ENCODE results near the gene PAX5. TPM values are rescaled to one million over a fixed set of nuclear protein-coding genes. Genes with fewer than 3 reads are reported as not detected.
"Not testable (repeated sequence)": the region's sequence is repeated elsewhere in the genome, so short reads cannot be mapped to it uniquely, and the experiment has no call there.

Gene PAX5
- total RNA-seq, 1 experiment from 2014 or later: 0.39 TPM

- Histone ChIP-seq H3K23me2 (ENCODE audit: insufficient read length, low read depth, low read length, poor library complexity, severe bottlenecking) (no peaks in the 10 kb centered on the region), H3K56ac (ENCODE audit: insufficient read length, low read depth, low read length) (no peak overlapping the region), H3K4me2 (ENCODE audit: insufficient read depth, insufficient read length, low read length) (peak overlapping the region; percentile 21), H3K18ac (ENCODE audit: insufficient read length, low read depth, low read length) (no peak overlapping the region), H3K14ac (ENCODE audit: insufficient read depth, low read length) (no peak overlapping the region; the same call in 1 of the 2 replicates), H3K9me3 (ENCODE audit: control insufficient read depth, low read depth, low read length) (no peaks in the 10 kb centered on the region), H2BK120ac (ENCODE audit: low read depth, low read length, poor library complexity, severe bottlenecking) (no peak overlapping the region), H3K79me1 (ENCODE audit: insufficient read depth, low read depth, low read length, poor library complexity, severe bottlenecking) (no peaks in the 10 kb centered on the region), H4K91ac (ENCODE audit: insufficient read length, low read depth, low read length) (no peak overlapping the region), H2BK5ac (ENCODE audit: insufficient read length, low read length) (no peak overlapping the region), H3T11ph (ENCODE audit: low read length) (no peak overlapping the region), H3K23ac (ENCODE audit: insufficient read length, low read depth, low read length) (no peak overlapping the region), H2AK5ac (ENCODE audit: insufficient read length, low read length) (no peak overlapping the region), H3K79me2 (ENCODE audit: insufficient read depth, low read length) (peaks cover 2% of the 10 kb centered on the region; the same call in 1 of the 2 replicates), H3K4me1 (ENCODE audit: insufficient read depth, low read length) (no peaks in the 10 kb centered on the region), H2BK12ac (ENCODE audit: insufficient read length, low read depth, low read length) (no peak overlapping the region), H2AFZ (ENCODE audit: low read length) (peak overlapping the region; percentile 71), H4K5ac (ENCODE audit: insufficient read length, low read depth, low read length) (no peak overlapping the region), H3K27me3 (ENCODE audit: insufficient read depth, low read length) (no peaks in the 10 kb centered on the region), H4K20me1 (ENCODE audit: control insufficient read depth, insufficient read depth, insufficient read length) (no peaks in the 10 kb centered on the region), H3K4ac (ENCODE audit: low read depth, low read length) (no peak overlapping the region), H2BK15ac (ENCODE audit: low read depth, low read length) (no peak overlapping the region), H3K9ac (ENCODE audit: extremely low read depth, insufficient read length, low read length) (peak overlapping the region; percentile 28), H3K27ac (ENCODE audit: insufficient read length, low read depth, low read length) (no peak overlapping the region), H4K8ac (replicated peaks; ENCODE audit: insufficient read length, low read depth, low read length) (no peak overlapping the region), H2BK20ac (ENCODE audit: low read depth, low read length, poor library complexity, severe bottlenecking) (no peak overlapping the region)
- peak overlapping the region; percentile 92 to 97 for H3K4me3 Mint-ChIP-seq
- peak overlapping the region; percentile 88 to 97 (median 95) for H3K27ac Mint-ChIP-seq
- TF ChIP-seq, protein P1, sequence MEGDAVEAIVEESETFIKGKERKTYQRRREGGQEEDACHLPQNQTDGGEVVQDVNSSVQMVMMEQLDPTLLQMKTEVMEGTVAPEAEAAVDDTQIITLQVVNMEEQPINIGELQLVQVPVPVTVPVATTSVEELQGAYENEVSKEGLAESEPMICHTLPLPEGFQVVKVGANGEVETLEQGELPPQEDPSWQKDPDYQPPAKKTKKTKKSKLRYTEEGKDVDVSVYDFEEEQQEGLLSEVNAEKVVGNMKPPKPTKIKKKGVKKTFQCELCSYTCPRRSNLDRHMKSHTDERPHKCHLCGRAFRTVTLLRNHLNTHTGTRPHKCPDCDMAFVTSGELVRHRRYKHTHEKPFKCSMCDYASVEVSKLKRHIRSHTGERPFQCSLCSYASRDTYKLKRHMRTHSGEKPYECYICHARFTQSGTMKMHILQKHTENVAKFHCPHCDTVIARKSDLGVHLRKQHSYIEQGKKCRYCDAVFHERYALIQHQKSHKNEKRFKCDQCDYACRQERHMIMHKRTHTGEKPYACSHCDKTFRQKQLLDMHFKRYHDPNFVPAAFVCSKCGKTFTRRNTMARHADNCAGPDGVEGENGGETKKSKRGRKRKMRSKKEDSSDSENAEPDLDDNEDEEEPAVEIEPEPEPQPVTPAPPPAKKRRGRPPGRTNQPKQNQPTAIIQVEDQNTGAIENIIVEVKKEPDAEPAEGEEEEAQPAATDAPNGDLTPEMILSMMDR (conservative IDR thresholded peaks at IDR 0.05): no peak
- H3K9me3 Mint-ChIP-seq: peaks cover 4 to 9% of the 10 kb centered on the region in 2 experiments; a peak in 3 of 5 replicates
- peaks cover 0 to 10% (median 2%) of the 10 kb centered on the region in 3 experiments; a peak in 6 of 7 replicates for H3K36me3 Mint-ChIP-seq (ENCODE audit: insufficient read depth in 1 of 3, low read depth in 3 of 3)
- no CpG with 5 or more reads among the region's 63 CpGs for WGBS (ENCODE audit: extremely low coverage, insufficient read length, low lambda C conversion rate)
- H3K27me3 Mint-ChIP-seq (ENCODE audit: low read depth): peaks cover 14% of the 10 kb centered on the region
- peaks cover 19 to 25% of the 10 kb centered on the region in 2 experiments for H3K4me1 Mint-ChIP-seq
- peak; percentile 94 for DNase-seq
These were observed 45.5 kb upstream of the PAX5 start for GRCh38 chr9:37079370-37080164.

- not testable (repeated sequence) for H2BK120ac ChIP-seq (ENCODE audit: low read depth, low read length, poor library complexity, severe bottlenecking); H3K27me3 ChIP-seq (ENCODE audit: insufficient read depth, low read length); H3K4ac ChIP-seq (ENCODE audit: low read depth, low read length); H3K27ac Mint-ChIP-seq; H4K20me1 ChIP-seq (ENCODE audit: control insufficient read depth, insufficient read depth, insufficient read length); H4K91ac ChIP-seq (ENCODE audit: insufficient read length, low read depth, low read length); H3K23ac ChIP-seq (ENCODE audit: insufficient read length, low read depth, low read length); H2AK5ac ChIP-seq (ENCODE audit: insufficient read length, low read length); H3K79me2 ChIP-seq (ENCODE audit: insufficient read depth, low read length); H2BK15ac ChIP-seq (ENCODE audit: low read depth, low read length); H3K4me3 Mint-ChIP-seq; H3K18ac ChIP-seq (ENCODE audit: insufficient read length, low read depth, low read length); H3K79me1 ChIP-seq (ENCODE audit: insufficient read depth, low read depth, low read length, poor library complexity, severe bottlenecking); H3K4me1 Mint-ChIP-seq; H3K9me3 ChIP-seq (ENCODE audit: control insufficient read depth, low read depth, low read length); H2BK5ac ChIP-seq (ENCODE audit: insufficient read length, low read length); H4K5ac ChIP-seq (ENCODE audit: insufficient read length, low read depth, low read length); H3K9ac ChIP-seq (ENCODE audit: extremely low read depth, insufficient read length, low read length); H4K8ac ChIP-seq (replicated peaks; ENCODE audit: insufficient read length, low read depth, low read length); H2BK20ac ChIP-seq (ENCODE audit: low read depth, low read length, poor library complexity, severe bottlenecking); H3K4me1 ChIP-seq (ENCODE audit: insufficient read depth, low read length); H3K4me2 ChIP-seq (ENCODE audit: insufficient read depth, insufficient read length, low read length); H2BK12ac ChIP-seq (ENCODE audit: insufficient read length, low read depth, low read length); H3K56ac ChIP-seq (ENCODE audit: insufficient read length, low read depth, low read length); H3K36me3 Mint-ChIP-seq (ENCODE audit: insufficient read depth in 1 of 3, low read depth in 3 of 3); H3K27ac ChIP-seq (ENCODE audit: insufficient read length, low read depth, low read length); H2AFZ ChIP-seq (ENCODE audit: low read length); H3K23me2 ChIP-seq (ENCODE audit: insufficient read length, low read depth, low read length, poor library complexity, severe bottlenecking); H3K14ac ChIP-seq (ENCODE audit: insufficient read depth, low read length); H3K9me3 Mint-ChIP-seq; H3T11ph ChIP-seq (ENCODE audit: low read length); DNase-seq
- peaks cover 16% of the 10 kb centered on the region for H3K27me3 Mint-ChIP-seq (ENCODE audit: low read depth)
- WGBS (ENCODE audit: extremely low coverage, insufficient read length, low lambda C conversion rate): no CpG with 5 or more reads among the region's 4 CpGs
These were observed 40.7 kb upstream of the PAX5 start for GRCh38 chr9:37074790-37075189.
